WTC11 (cell line): ENCODE measurements around the gene CORO1C.

Source experiments
- ATF3 ChIP-seq: sonication (generic); formaldehyde crosslinking; conservative IDR thresholded peaks from 2 replicates; pipeline ENCODE4 v1.8.1; 2022; ENCODE audit warnings: mild to moderate bottlenecking, missing genetic modification reagents
- CTCF ChIP-seq: fragments of 200-600 bp; IDR thresholded peaks from 2 replicates; pipeline ENCODE4 v1.8.0; 2022; ENCODE audit warnings: antibody characterized with exemption
- E2F1 ChIP-seq: sonication (generic); formaldehyde crosslinking; IDR thresholded peaks from 2 replicates; pipeline ENCODE4 v1.8.0; 2022; ENCODE audit warnings: mild to moderate bottlenecking, missing genetic modification reagents
- FOXP1 ChIP-seq: sonication (generic); formaldehyde crosslinking; IDR thresholded peaks from 2 replicates; pipeline ENCODE4 v1.8.0; 2022; ENCODE audit warnings: missing genetic modification reagents, mild to moderate bottlenecking, moderate library complexity, borderline replicate concordance
- GRHL2 ChIP-seq: fragments of 250-450 bp; sonication (Bioruptor Pico); IDR thresholded peaks from 2 replicates; pipeline ENCODE4 v1.8.0; 2022; ENCODE audit warnings: mild to moderate bottlenecking, moderate library complexity; ENCODE audit not compliant: insufficient replicate concordance, severe bottlenecking
- JUN ChIP-seq: sonication (generic); formaldehyde crosslinking; IDR thresholded peaks from 2 replicates; pipeline ENCODE4 v1.8.0; 2023; ENCODE audit warnings: mild to moderate bottlenecking, missing genetic modification reagents
- MYBL2 ChIP-seq: sonication (generic); formaldehyde crosslinking; IDR thresholded peaks from 2 replicates; pipeline ENCODE4 v1.8.1; 2023; ENCODE audit warnings: mild to moderate bottlenecking, moderate library complexity, missing genetic modification reagents
- NR2C2 ChIP-seq: sonication (generic); formaldehyde crosslinking; IDR thresholded peaks from 2 replicates; pipeline ENCODE4 v1.8.0; 2022; ENCODE audit warnings: mild to moderate bottlenecking, missing genetic modification reagents
- PRRX2 ChIP-seq: fragments of 250-450 bp; sonication (Bioruptor Pico); IDR thresholded peaks from 2 replicates; pipeline ENCODE4 v1.8.0; 2021; ENCODE audit warnings: mild to moderate bottlenecking
- SMAD3 ChIP-seq: sonication (generic); formaldehyde crosslinking; IDR thresholded peaks from 2 replicates; pipeline ENCODE4 v1.8.0; 2022; ENCODE audit warnings: missing genetic modification reagents, mild to moderate bottlenecking, borderline replicate concordance
- SP1 ChIP-seq: sonication (generic); formaldehyde crosslinking; conservative IDR thresholded peaks from 2 replicates; pipeline ENCODE4 v1.8.1; 2022; ENCODE audit warnings: missing genetic modification reagents
- ZNF232 ChIP-seq: sonication (generic); formaldehyde crosslinking; IDR thresholded peaks from 2 replicates; pipeline ENCODE4 v1.8.0; 2022; ENCODE audit warnings: mild to moderate bottlenecking, missing genetic modification reagents

- no peak for TF ChIP-seq ZNF232
- no peak for TF ChIP-seq CTCF
- TF ChIP-seq PRRX2 (CRISPR knock-in tag) = no peak
- TF ChIP-seq E2F1 (CRISPR knock-in tag) = no peak
- TF ChIP-seq NR2C2 = no peak
- no peak for TF ChIP-seq SMAD3 (CRISPR knock-in tag)
- TF ChIP-seq MYBL2 (CRISPR knock-in tag) = no peak
- TF ChIP-seq GRHL2 (CRISPR knock-in tag) = no peak
- TF ChIP-seq ATF3 (CRISPR knock-in tag) = no peak
- TF ChIP-seq FOXP1 (CRISPR knock-in tag) = no peak
- no peak for TF ChIP-seq JUN (CRISPR knock-in tag)
- no peak for TF ChIP-seq SP1
These were observed 86.6 kb downstream of the CORO1C start for GRCh38 chr12:108644811-108645120.
